Activated T-cell treated with anti-CD3 and anti-CD28 coated beads, Interleukin-2, amount 50 U/mL, for 72 hours (primary cell): Measurements from ENCODE around the gene IFT43. TPM values are rescaled to one million over a fixed set of nuclear protein-coding genes. Genes with fewer than 3 reads are reported as not detected.

Experiments used
- ATAC-seq, 2 donors: fragments of 150-1000 bp; cut with Tn5 transposase; replicated peaks in 1 of 2; 2 replicates each; pipeline ENCODE4 v1.10.0; 2021; ENCODE audit warnings: moderate library complexity in 2 of 2, mild to moderate bottlenecking in 1 of 2
- DNase-seq, 2 donors: peaks; one replicate each; pipeline ENCODE4 v3.0.0; 2021 to 2022; ENCODE audit warnings: mixed read lengths in 1 of 2
- H3K27ac Mint-ChIP-seq: one replicate; pipeline ENCODE4 v1.8.0; 2022; ENCODE audit warnings: mild to moderate bottlenecking, moderate library complexity, mixed read lengths
- H3K27me3 Mint-ChIP-seq: one replicate; pipeline ENCODE4 v1.8.0; 2022; ENCODE audit warnings: low read depth, mixed read lengths
- H3K36me3 Mint-ChIP-seq, 2 donors: one replicate each; pipeline ENCODE4 v1.8.0; 2022; ENCODE audit warnings: mixed read lengths in 2 of 2, mild to moderate bottlenecking in 1 of 2; ENCODE audit not compliant: insufficient read depth in 2 of 2
- H3K4me1 Mint-ChIP-seq: one replicate; pipeline ENCODE4 v1.8.0; 2022; ENCODE audit warnings: low read depth, mixed read lengths
- H3K4me3 Mint-ChIP-seq, 2 donors: one replicate each; pipeline ENCODE4 v1.8.0; 2022; ENCODE audit warnings: mild to moderate bottlenecking in 2 of 2, mixed read lengths in 2 of 2, moderate library complexity in 2 of 2
- H3K9me3 Mint-ChIP-seq, 2 donors: one replicate each; pipeline ENCODE4 v1.8.0; 2022; ENCODE audit warnings: mixed read lengths in 2 of 2
- total RNA-seq, 2 donors: library from RNA; stranded (reverse); gene quantifications; one replicate each; pipeline ENCODE4 v1.2.3, GENCODE V29; 2022

Gene IFT43
- total RNA-seq, 2 donors from 2014 or later, result 10.4 to 12.2 TPM

DNA sequence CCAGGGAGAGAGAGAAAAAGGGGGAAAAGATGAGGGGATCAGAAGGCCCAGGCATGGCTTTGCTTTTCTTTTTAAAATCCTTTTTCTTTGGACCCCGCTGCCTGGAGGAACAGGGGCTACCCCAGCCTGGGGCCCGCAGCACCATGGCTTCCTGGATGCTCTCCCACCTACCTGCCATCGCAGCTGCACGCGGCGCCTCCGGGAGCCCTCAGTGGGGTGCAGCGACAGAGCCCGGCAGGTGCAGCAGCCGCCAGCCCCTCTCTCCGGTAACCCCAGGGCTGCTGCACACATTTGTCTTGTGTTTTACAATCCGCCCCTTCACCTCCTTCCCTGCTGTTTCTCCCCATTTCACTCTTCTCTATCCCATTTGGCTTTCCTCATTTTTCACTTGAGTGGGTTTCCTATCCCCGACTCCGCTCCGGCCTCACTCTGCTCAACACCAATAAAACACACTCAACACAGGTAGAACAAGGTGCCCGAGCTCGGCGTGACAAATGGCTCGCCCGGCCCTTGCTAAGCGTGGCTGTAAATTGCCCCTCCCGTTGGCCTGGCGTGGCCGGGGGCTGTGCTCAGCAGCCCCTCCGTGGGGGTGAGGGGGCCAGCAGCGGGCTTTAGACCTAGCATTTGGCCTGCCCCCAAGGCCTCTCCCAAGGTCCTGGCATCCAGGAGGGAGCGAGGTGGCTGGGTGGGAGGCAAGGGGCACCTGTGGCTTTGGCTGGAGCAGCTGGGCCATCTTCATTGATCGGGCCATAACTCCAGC is 113.5 kb downstream of the IFT43 start:
- Mint-ChIP-seq H3K27me3 (no peaks in the 10 kb centered on the region), H3K27ac (no peak overlapping the region), H3K9me3 (no peaks in the 10 kb centered on the region), H3K4me3 (no peak overlapping the region), H3K4me1 (no peaks in the 10 kb centered on the region), H3K36me3 (no peaks in the 10 kb centered on the region)
- ATAC-seq (no peak), DNase-seq (no peak)

DNA sequence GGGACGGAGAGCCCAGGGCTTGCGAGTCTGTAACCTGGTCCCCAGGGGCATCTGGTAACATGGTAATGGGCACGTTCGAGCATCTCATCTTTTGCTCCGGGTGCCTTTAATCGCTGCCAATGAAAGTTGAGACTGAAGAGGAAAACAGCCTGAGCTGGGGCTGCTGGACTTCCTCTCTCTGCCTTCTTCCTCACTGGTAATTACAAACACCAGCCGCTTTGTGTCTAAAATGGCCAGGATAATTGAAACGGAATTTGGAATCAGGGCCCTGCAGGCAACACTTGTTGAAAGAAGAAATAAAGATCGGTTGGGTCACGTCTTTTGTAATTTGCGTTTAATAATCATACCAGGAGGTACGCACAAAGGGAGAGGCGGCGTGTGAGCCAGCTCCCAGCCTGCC is 114.7 kb downstream of the IFT43 start:
- no peak overlapping the region for H3K4me3 Mint-ChIP-seq
- no peaks in the 10 kb centered on the region for H3K27me3 Mint-ChIP-seq
- H3K9me3 Mint-ChIP-seq, result no peaks in the 10 kb centered on the region
- no peaks in the 10 kb centered on the region for H3K4me1 Mint-ChIP-seq
- no peaks in the 10 kb centered on the region for H3K36me3 Mint-ChIP-seq
- no peak for DNase-seq
- no peak for ATAC-seq
- no peak overlapping the region for H3K27ac Mint-ChIP-seq

DNA sequence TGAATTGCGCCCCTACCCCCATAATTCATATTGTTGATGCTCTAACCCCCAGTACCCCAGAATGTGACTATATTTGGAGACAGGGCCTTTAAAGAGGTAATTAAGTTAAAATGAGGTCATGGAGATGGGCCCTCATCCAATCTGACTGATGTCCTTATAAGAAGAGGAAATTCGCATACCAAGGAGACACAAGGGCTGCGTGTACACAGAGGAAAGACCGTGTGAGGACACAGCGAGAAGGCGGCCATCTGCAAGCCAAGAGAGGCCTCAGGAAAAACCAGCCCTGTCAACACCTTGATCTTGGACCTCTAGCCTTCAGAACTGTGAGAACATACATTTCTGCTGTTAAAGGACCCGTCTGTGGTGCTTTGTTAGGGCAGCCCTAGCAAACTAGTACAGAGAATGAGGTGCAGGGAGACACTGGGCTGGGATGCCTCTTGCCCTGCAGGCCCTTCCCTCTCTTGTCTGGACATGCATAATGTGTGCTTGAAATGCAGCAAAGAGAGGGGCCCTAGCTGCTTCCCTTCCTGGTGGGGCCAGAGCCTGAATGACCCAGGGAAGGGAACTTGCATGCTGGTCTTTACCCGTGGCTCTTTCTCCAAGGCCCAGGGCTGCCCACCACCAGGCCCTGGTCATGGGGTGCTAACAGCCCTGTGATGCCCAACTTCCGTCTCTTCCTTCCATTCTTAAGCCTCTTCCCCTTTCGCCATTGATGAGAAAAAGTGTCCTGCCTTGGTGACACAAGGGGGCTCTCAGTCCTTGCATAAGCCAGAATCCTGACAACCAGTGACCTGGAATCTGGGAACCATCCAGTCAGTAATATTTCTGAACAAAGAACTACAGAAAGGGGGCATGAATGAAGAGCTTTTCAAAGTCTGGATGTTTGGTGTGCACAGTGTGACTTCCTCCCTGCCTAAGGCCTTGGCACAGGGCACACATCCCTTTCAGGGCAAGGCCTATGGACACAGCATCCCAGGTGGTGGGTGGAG is 116.1 kb downstream of the IFT43 start:
- H3K36me3 Mint-ChIP-seq, result no peaks in the 10 kb centered on the region
- H3K9me3 Mint-ChIP-seq, result no peaks in the 10 kb centered on the region
- H3K4me1 Mint-ChIP-seq, result no peaks in the 10 kb centered on the region
- DNase-seq (no peak), ATAC-seq (no peak)
- H3K4me3 Mint-ChIP-seq, result no peak overlapping the region
- peaks cover 7% of the 10 kb centered on the region for H3K27me3 Mint-ChIP-seq
- no peak overlapping the region for H3K27ac Mint-ChIP-seq

DNA sequence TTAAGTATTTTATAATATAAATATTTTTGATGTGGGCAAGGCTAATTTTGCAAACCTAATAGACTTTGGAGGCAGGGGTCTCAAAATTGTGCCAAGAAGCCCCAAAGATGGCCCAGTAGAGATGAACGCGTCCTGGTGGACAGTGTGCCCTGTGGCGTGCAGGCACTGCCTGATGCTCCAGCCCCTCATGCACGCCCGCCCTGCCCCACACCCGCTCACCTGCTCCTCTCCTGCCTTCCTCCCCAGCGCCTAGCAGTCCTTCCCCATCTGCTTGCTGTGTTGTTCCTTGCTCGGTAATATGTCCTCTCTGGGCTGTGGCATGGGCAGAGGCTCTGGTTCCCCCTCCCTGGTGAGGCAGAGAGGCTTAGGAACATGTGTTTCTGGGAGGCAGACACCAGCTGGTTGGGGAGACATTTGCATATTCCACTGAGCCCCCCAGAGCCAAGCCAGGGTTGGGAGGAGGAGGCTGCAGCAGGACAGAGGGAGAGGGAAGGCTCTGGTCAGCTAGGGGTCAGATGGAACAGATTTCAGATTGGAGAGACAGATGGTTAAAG is 119.3 kb downstream of the IFT43 start:
- Mint-ChIP-seq H3K4me1 (no peaks in the 10 kb centered on the region), H3K4me3 (no peak overlapping the region), H3K9me3 (peaks cover 0 to 2% of the 10 kb centered on the region in 2 donors), H3K36me3 (no peaks in the 10 kb centered on the region), H3K27me3 (peaks cover 7% of the 10 kb centered on the region), H3K27ac (no peak overlapping the region)
- DNase-seq (no peak), ATAC-seq (no peak)

DNA sequence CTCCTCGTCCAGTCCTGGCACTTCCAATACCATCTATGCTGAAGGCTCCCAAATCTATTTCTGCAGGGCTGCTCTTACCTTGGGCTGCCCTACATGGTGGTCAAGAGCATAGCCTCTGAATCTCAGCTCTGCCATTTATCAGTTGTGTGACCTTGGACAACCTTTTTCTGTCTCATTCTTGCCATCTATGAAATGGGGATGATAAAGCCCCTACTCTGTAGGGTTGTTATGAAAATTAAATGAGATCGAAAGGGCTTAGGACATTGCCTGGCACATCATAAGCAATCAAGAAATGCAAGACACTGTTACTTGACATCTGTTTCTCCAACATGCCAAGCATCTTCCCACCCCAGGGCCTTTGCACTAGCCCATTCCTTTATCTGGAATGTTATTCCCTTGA is 120.6 kb downstream of the IFT43 start:
- no peak for ATAC-seq
- Mint-ChIP-seq H3K36me3 (no peaks in the 10 kb centered on the region), H3K4me1 (no peaks in the 10 kb centered on the region), H3K9me3 (peaks cover 0 to 2% of the 10 kb centered on the region in 2 donors), H3K27me3 (peaks cover 7% of the 10 kb centered on the region), H3K4me3 (no peak overlapping the region), H3K27ac (no peak overlapping the region)
- DNase-seq, result no peak

DNA sequence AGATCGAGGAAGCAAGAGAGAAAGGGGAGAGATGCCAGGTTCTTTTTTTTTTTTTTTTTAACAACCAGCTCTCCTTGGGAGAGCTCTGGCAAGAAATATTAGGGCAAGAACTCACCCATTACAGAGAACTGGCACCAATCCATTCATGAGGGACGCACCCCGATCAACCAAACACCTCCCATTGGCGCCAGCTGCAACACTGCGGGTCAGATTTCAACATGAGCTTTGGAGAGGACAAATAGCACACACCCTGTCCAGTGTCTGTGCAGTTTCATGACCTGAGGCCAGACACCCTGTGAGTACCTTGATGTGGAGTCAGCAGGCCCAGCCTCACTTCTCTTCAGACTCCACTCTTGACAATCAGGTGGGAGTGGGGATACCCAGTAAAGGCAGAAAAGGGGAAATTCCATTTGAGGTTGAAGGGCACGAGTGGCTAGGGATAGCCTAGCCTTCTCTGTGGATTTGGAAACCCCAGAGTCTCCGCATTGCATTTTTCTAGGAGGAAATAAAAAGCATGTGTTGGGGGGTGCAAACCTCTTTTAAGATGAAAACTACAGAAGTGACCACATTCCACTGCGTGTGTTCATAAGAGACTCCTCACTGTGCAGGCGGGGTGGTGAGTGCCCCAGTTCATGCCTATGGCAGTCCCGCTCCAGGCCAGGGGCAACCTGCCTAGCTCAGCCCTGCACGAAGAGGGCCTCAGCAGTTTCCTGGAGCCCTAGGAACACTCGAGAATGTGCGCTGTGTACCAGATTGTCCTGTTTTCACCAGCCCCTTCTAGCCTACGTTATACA is 123.7 kb downstream of the IFT43 start:
- DNase-seq (no peak), ATAC-seq (no peak)
- Mint-ChIP-seq H3K27me3 (peaks cover 14% of the 10 kb centered on the region), H3K4me1 (no peaks in the 10 kb centered on the region), H3K9me3 (peaks cover 0 to 2% of the 10 kb centered on the region in 2 donors), H3K4me3 (no peak overlapping the region), H3K27ac (no peak overlapping the region), H3K36me3 (no peaks in the 10 kb centered on the region)

DNA sequence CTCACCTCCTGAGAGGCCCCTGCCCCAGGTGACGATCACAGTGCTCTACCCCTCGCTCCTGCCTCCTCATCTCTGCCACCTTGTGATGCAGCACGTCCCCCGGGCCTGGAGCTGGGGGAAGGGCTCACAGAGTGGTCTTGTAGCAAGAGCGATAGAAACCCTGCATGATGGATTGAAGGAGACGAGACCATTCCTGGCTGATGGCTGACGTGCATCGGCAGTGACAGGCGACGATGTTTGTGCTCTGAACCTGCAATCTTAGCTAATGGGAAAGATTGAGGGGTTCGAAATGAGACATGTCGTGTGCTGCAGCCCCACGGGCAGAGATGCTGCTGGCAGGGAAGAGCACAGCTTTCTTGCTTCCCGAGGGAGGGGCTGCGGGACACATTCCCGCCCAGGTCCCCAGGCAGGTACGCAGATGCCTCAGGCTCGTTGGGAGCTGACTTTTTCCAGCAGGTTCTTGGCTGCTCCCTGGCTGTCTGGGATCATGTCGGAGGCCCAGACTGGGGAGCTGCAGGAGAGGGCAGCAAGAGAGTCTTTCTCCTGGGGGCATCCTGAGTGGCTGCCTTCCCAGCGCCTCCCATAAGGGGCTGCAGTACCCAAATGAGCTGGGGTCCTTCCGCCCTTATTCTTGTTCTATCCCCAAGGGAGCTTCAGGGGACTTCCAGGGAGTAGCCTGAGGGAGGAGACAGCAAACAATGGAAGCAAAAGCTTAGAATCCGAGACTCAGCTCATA is 127.5 kb downstream of the IFT43 start:
- no peaks in the 10 kb centered on the region for H3K36me3 Mint-ChIP-seq
- no peak overlapping the region for H3K4me3 Mint-ChIP-seq
- H3K27ac Mint-ChIP-seq, result no peak overlapping the region
- ATAC-seq, result no peak
- H3K4me1 Mint-ChIP-seq, result no peaks in the 10 kb centered on the region
- peaks cover 0 to 2% of the 10 kb centered on the region in 2 donors for H3K9me3 Mint-ChIP-seq
- H3K27me3 Mint-ChIP-seq, result peaks cover 13% of the 10 kb centered on the region
- DNase-seq, result no peak

DNA sequence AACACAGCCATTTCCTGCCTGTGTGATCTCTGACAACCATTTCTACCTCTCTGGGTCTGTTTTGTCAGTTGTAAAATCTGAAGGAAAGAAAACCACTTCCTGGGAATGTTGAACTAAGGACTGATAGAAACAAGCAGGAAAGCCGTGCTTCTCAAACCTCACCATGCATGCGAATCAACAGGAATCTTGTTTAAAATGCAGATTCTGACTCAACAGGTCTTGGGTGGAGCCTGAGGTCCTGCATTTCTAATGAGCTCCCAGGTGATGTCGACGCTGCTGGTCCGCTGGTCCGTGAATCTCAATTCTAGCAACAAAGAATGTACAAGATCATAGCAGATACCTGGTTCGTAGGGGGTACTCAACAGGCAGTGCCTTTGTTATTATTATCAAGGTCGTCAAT is 128.1 kb downstream of the IFT43 start:
- DNase-seq (no peak), ATAC-seq (no peak)
- no peak overlapping the region for H3K27ac Mint-ChIP-seq

DNA sequence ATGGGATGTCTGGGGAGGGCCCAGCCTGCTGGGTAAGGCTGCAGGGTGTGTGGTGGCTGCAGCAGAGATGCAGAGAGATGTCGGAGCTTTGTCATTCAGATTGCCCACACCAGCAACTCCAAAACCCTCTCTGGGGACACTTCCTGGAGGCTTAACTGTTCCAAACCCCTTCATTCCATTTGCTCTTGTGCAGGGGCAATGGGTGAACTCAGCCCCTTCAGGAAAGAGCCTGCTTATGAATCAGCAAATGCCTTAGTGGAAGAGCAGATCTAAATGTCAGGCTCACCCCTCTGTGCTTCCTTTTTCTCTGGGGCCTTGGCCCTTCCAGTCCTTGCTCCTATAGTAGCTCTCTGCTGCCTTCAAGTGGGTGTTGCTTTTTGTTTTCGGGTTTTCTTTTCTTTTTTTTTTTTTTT is 129.5 kb downstream of the IFT43 start:
- no peaks in the 10 kb centered on the region for H3K36me3 Mint-ChIP-seq
- no peak overlapping the region for H3K4me3 Mint-ChIP-seq
- DNase-seq (no peak), ATAC-seq (no peak)
- H3K27me3 Mint-ChIP-seq, result peaks cover 13% of the 10 kb centered on the region
- no peak overlapping the region for H3K27ac Mint-ChIP-seq
- no peaks in the 10 kb centered on the region for H3K4me1 Mint-ChIP-seq
- H3K9me3 Mint-ChIP-seq, result no peaks in the 10 kb centered on the region

More for the DNA sequence above, 128.1 kb downstream of the IFT43 start:
- Mint-ChIP-seq H3K36me3 (no peaks in the 10 kb centered on the region), H3K4me1 (no peaks in the 10 kb centered on the region), H3K27me3 (peaks cover 13% of the 10 kb centered on the region), H3K9me3 (peaks cover 0 to 2% of the 10 kb centered on the region in 2 donors), H3K4me3 (no peak overlapping the region)

DNA sequence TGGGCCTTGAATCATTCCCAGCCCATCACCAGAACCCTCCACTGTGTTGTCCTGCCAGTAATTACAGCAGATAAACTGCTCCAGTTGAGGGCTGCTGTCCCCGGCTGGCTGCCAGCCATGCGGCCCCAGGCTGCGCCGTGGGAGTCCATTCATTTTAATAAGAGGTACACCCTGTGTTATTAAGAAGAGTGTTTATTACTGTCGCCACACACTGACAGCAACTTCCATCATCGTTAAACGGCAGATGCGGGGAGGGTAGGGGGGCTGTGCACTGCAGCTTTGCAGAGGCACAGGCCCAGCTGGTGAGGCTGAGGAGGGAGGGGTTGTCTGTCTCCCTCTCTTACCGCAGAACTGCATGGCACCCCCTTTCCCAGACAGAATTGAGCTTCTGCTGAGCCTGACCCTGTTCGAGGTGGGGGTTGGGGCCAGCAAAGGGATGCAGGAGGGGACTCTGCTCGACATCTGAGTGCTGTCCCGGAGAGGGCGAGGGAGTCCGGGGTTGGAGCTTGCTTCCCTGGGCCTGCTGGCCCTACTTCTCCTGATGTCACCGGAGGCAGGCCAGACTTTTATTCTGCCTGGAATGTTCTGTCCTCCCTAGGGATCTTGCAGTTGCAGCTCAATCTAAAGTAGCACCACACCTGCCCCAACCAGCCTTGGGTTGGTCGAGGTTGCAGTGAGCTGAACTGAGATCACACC is 132.4 kb downstream of the IFT43 start:
- no peaks in the 10 kb centered on the region for H3K4me1 Mint-ChIP-seq
- H3K27me3 Mint-ChIP-seq, result peaks cover 13% of the 10 kb centered on the region
- H3K4me3 Mint-ChIP-seq, result no peak overlapping the region
- no peak overlapping the region for H3K27ac Mint-ChIP-seq
- ATAC-seq (no peak), DNase-seq (no peak)
- H3K9me3 Mint-ChIP-seq, result no peaks in the 10 kb centered on the region
- H3K36me3 Mint-ChIP-seq, result no peaks in the 10 kb centered on the region

DNA sequence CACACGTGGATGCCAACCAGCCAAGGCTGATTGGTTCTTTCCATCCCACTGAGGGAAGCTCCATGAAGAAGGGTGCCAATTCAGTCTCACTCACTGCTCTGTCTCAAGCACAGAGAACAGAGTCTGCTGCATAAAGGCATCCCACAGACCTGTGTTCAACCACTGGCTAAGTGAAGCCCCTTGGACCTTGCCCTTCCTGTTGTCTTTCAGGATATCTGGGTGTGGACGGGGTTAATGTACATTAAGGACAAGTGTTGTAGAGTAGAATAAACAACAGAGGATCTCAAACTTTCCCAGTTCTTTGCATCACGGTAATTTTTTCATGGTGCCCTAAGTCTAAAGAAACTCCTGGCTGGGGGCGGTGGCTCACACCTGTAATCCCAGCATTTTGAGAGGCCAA is 133.0 kb downstream of the IFT43 start:
- no peak for ATAC-seq
- H3K27me3 Mint-ChIP-seq, result peaks cover 13% of the 10 kb centered on the region
- no peaks in the 10 kb centered on the region for H3K4me1 Mint-ChIP-seq
- H3K9me3 Mint-ChIP-seq, result no peaks in the 10 kb centered on the region
- H3K27ac Mint-ChIP-seq, result no peak overlapping the region
- no peak overlapping the region for H3K4me3 Mint-ChIP-seq
- no peaks in the 10 kb centered on the region for H3K36me3 Mint-ChIP-seq
- DNase-seq, result no peak
